WERI-Rb-1 (cell line): ENCODE data around the gene ZNF17.

Experiments used
- DNase-seq: peaks from one replicate; pipeline ENCODE4 v3.0.0-alpha.2; 2020
- H3K27ac ChIP-seq: fragments of 250-450 bp; sonication (Bioruptor Pico); 2 replicates; pipeline ENCODE4 v1.5.1; 2020; ENCODE audit warnings: mild to moderate bottlenecking, moderate library complexity
- H3K27me3 ChIP-seq: fragments of 250-450 bp; sonication (Bioruptor Pico); 2 replicates; pipeline ENCODE4 v1.5.1; 2021; ENCODE audit warnings: mild to moderate bottlenecking, low read depth, moderate library complexity; ENCODE audit not compliant: insufficient read depth, severe bottlenecking
- H3K36me3 ChIP-seq: fragments of 250-450 bp; sonication (Bioruptor Pico); 2 replicates; pipeline ENCODE4 v1.5.1; 2020; ENCODE audit warnings: mild to moderate bottlenecking, moderate library complexity
- H3K4me3 ChIP-seq: 2 replicates; pipeline ENCODE4 v1.5.1; 2011; ENCODE audit warnings: low read depth, mild to moderate bottlenecking, control low read depth, low read length
- H3K9me3 ChIP-seq: fragments of 250-450 bp; sonication (Bioruptor Pico); 2 replicates; pipeline ENCODE4 v1.5.1; 2021; ENCODE audit warnings: mild to moderate bottlenecking, moderate library complexity; ENCODE audit not compliant: severe bottlenecking
- TF ChIP-seq, protein P1 (sequence below): IDR thresholded peaks from 2 replicates; pipeline ENCODE4 v1.5.1; 2011; ENCODE audit warnings: low read depth, mild to moderate bottlenecking, control low read depth, inconsistent platforms, low read length

The ZNF17 gene

DNA sequence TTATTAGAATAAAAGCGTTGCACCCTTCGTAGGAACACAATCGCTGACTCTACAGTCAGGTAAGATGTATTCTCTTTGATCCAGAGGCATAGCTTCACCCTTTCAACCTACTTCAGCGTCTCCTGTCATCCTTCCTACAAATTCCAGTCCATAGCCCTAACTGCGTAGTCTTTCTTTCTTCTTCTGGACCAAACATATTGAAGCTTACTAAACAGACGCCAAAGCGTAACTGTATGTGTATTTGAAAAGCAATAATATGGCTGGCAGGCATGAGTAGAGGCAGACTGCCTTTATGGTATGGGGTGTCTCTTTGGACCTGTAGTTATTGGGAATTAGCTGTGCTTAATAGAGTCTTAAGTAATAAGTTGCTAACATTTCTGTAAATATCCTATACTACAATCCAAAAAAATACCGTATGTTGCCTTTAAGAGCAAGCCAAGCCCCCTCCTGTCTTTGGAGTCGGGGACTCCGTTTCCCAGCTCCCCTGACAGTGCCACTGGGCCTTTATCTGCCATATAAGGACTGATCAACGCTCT is 21.7 kb upstream of the ZNF17 start:
- peak overlapping the region; percentile 66 for H3K27ac ChIP-seq
- TF ChIP-seq, protein P1, sequence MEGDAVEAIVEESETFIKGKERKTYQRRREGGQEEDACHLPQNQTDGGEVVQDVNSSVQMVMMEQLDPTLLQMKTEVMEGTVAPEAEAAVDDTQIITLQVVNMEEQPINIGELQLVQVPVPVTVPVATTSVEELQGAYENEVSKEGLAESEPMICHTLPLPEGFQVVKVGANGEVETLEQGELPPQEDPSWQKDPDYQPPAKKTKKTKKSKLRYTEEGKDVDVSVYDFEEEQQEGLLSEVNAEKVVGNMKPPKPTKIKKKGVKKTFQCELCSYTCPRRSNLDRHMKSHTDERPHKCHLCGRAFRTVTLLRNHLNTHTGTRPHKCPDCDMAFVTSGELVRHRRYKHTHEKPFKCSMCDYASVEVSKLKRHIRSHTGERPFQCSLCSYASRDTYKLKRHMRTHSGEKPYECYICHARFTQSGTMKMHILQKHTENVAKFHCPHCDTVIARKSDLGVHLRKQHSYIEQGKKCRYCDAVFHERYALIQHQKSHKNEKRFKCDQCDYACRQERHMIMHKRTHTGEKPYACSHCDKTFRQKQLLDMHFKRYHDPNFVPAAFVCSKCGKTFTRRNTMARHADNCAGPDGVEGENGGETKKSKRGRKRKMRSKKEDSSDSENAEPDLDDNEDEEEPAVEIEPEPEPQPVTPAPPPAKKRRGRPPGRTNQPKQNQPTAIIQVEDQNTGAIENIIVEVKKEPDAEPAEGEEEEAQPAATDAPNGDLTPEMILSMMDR = no peak
- peaks cover 6% of the 10 kb centered on the region for H3K36me3 ChIP-seq
- H3K4me3 ChIP-seq = peak overlapping the region; percentile 34
- H3K27me3 ChIP-seq = no peaks in the 10 kb centered on the region
- no peak for DNase-seq
- H3K9me3 ChIP-seq = no peaks in the 10 kb centered on the region

DNA sequence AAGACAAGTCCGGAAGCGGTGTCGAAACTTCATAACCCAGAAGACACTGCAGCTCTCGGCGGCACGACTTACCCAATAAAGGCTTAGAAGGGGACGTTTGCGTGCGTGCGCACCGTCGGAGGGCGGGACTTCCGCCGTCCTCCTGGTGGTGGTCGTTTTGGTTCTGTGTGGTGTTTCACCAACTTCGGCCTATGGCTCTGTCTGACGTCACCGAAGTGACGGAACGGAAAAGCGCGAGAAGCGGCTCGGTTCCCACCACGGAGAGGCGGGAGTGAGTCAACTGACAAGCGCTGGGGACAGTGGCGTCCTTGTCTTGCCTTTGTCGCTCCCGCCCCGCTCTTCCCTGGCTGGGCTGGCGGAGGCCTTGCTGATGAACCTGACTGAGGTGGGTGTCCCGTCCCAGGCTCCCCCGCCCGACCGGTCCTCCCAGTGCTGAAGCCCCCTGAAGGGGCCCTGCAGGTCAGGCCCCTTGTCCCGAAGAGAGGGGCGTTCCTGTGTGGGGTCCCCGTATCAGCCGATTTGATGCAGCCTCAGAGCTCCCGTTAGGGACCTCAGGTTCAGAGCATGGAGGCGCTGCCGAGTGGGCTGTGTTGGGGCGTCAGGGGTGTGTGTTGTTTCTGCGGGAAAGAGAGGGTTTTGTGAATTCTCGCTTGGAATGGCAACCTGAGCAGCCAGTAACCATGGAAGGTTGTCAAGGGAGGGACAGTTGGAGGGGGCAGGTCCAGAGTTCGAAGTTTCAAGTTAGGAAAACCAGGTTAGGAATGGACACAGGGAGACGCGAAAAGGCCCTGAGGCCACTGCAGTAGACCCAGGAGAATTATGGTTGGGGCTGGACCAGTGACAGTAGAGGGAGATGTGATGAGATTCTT is 21.0 kb upstream of the ZNF17 start, which contains the start of gene ZNF548:
Gene ZNF548 (plus strand): TSS at position 125 of the 869 bp plus-strand sequence. CDS start 246 bp downstream, at position 371.
- Histone ChIP-seq H3K36me3 (peaks cover 10% of the 10 kb centered on the region), H3K4me3 (peak within 1 kb of the TSS; percentile 85), H3K27ac (peak within 1 kb of the TSS; percentile 77), H3K9me3 (no peaks in the 10 kb centered on the region), H3K27me3 (no peaks in the 10 kb centered on the region)
- TF ChIP-seq, protein P1 = peak; percentile 19; the same call in 1 of the 2 replicates
- DNase-seq = peak; percentile 98

DNA sequence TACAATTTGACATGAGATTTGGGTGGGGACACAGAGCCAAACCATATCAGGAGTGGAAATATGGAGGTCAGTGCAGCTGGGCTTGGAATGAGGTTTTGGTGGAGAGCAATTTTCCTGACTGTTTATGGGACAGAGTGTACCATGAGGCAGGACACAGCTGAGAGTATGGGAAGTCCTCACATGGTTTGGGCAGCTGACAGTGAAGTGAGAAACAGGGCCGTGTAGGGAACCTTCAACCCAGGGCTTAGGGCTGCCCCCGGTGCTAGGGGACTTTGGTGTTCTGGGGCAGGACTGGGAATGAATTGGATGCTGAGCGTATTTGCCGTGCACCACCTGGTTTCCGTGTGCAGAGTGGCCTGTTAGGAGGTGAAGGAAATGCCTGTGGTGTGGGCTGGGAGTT is 15.3 kb upstream of the ZNF17 start:
- H3K27me3 ChIP-seq = no peaks in the 10 kb centered on the region
- TF ChIP-seq, protein P1 = no peak
- H3K36me3 ChIP-seq = peaks cover 37% of the 10 kb centered on the region
- DNase-seq = no peak
- no peak overlapping the region for H3K27ac ChIP-seq
- H3K9me3 ChIP-seq = no peaks in the 10 kb centered on the region
- H3K4me3 ChIP-seq = no peak overlapping the region

DNA sequence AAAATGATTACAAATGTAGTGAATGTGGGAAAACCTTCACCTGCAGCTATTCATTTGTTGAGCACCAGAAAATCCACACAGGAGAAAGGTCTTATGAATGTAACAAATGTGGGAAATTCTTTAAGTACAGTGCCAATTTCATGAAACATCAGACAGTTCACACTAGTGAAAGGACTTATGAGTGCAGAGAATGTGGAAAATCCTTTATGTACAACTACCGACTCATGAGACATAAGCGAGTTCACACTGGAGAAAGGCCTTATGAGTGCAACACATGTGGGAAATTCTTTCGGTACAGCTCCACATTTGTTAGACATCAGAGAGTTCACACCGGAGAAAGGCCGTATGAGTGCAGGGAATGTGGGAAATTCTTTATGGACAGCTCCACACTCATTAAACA is 12.1 kb upstream of the ZNF17 start:
- Histone ChIP-seq H3K36me3 (peaks cover 35% of the 10 kb centered on the region), H3K9me3 (no peaks in the 10 kb centered on the region), H3K27me3 (no peaks in the 10 kb centered on the region), H3K27ac (no peak overlapping the region), H3K4me3 (no peak overlapping the region)
- TF ChIP-seq, protein P1 = no peak
- no peak for DNase-seq

DNA sequence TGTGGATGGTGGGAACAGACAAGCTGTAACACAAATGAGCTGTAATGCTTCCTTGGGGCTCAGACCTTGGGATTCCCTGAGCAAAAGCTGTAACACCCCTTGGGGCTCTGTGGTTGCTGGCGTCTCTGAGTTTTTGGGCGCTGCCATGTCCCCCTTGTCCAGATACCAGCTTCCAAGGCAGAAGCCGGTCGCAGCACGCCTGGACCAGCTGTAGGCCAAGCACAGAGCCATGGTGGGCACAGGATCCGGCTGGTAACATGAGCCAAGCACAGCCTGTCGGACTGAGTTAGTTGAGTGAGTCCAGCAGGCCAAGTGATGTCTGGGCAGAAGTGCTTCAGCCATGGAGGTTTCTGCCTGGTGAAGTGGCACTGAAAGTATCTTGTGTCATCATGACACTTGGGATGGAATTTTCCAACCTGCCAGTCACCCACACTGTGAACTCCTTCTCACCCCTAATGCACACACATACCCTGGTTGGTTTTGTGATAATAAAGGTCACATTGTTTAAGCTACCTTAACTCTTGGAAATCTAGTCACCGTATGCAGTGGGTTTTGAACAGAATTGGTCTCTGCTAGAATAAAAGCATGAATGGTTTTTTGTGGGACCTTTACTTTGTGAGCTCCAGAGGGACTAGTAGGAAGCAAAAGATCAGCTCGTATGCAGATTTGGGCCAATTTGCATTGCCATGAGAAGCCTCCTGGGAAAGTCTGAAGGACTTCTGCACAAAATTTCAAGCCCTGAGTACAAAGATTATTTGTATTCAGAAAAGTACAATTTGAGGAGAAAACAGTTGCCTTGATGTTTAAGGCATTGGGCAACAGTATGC is 7.0 kb upstream of the ZNF17 start:
- no peak for DNase-seq
- TF ChIP-seq, protein P1 = no peak
- Histone ChIP-seq H3K27me3 (no peaks in the 10 kb centered on the region), H3K27ac (no peak overlapping the region), H3K9me3 (no peaks in the 10 kb centered on the region), H3K4me3 (no peak overlapping the region), H3K36me3 (peaks cover 10% of the 10 kb centered on the region)
